BE2C (cell line): ENCODE data around the gene RPL36AL.

Experiments used
- DNase-seq: peaks from one replicate; pipeline ENCODE4 v3.0.0-alpha.2; 2020
- H3K27me3 ChIP-seq: fragments of 250-450 bp; sonication (Bioruptor Pico); 2 replicates; pipeline ENCODE4 v1.5.1; 2020; ENCODE audit warnings: mild to moderate bottlenecking
- H3K36me3 ChIP-seq: fragments of 250-450 bp; sonication (Bioruptor Pico); 2 replicates; pipeline ENCODE4 v1.5.1; 2020; ENCODE audit warnings: mild to moderate bottlenecking
- H3K4me1 ChIP-seq: fragments of 250-450 bp; sonication (Bioruptor Pico); 2 replicates; pipeline ENCODE4 v1.5.1; 2020
- H3K4me3 ChIP-seq: 2 replicates; pipeline ENCODE4 v1.5.1; 2011; ENCODE audit warnings: low read depth, low read length
- H3K9me3 ChIP-seq: fragments of 250-450 bp; sonication (Bioruptor Pico); 2 replicates; pipeline ENCODE4 v1.5.1; 2020
- TF ChIP-seq, protein P1 (sequence below): IDR thresholded peaks from 2 replicates; pipeline ENCODE4 v1.5.1; 2012; ENCODE audit warnings: mild to moderate bottlenecking, low read depth, low read length

The RPL36AL gene

DNA sequence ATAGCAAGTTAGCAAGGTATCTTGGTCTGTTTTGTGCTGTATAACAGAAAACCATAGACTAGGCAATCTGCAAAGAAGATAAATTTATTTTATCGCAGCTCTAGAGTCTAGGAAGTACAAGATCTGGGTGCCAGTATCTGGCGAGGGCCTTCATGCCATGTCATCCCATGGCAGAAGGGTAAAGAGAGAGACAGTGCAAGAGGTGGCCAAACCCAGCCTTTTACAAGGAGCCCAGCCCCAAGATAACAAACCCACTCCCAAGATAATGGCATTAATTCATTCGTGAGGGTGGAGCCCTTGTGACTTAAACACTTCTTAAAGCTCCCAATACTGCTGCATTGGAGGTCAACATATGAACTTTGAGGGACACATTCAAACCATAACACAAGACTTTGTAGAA lies 51.1 kb downstream of the RPL36AL start:
- Histone ChIP-seq H3K4me3 (no peak overlapping the region), H3K27me3 (no peaks in the 10 kb centered on the region), H3K4me1 (no peaks in the 10 kb centered on the region), H3K36me3 (peaks cover 30% of the 10 kb centered on the region), H3K9me3 (no peaks in the 10 kb centered on the region)
- no peak for DNase-seq
- TF ChIP-seq, protein P1, sequence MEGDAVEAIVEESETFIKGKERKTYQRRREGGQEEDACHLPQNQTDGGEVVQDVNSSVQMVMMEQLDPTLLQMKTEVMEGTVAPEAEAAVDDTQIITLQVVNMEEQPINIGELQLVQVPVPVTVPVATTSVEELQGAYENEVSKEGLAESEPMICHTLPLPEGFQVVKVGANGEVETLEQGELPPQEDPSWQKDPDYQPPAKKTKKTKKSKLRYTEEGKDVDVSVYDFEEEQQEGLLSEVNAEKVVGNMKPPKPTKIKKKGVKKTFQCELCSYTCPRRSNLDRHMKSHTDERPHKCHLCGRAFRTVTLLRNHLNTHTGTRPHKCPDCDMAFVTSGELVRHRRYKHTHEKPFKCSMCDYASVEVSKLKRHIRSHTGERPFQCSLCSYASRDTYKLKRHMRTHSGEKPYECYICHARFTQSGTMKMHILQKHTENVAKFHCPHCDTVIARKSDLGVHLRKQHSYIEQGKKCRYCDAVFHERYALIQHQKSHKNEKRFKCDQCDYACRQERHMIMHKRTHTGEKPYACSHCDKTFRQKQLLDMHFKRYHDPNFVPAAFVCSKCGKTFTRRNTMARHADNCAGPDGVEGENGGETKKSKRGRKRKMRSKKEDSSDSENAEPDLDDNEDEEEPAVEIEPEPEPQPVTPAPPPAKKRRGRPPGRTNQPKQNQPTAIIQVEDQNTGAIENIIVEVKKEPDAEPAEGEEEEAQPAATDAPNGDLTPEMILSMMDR, result no peak
